Suppressor macrophage treated with lipopolysaccharide for 1 hour (primary cell): ENCODE data around the gene PDAP1.
A peak's percentile ranks its signal among the peaks of the same experiment; 100 is the strongest.

Source experiments
- DNase-seq, 3 donors: peaks; one replicate each; pipeline ENCODE4 v3.0.0-alpha.2; 2020 to 2022

The PDAP1 gene

DNA sequence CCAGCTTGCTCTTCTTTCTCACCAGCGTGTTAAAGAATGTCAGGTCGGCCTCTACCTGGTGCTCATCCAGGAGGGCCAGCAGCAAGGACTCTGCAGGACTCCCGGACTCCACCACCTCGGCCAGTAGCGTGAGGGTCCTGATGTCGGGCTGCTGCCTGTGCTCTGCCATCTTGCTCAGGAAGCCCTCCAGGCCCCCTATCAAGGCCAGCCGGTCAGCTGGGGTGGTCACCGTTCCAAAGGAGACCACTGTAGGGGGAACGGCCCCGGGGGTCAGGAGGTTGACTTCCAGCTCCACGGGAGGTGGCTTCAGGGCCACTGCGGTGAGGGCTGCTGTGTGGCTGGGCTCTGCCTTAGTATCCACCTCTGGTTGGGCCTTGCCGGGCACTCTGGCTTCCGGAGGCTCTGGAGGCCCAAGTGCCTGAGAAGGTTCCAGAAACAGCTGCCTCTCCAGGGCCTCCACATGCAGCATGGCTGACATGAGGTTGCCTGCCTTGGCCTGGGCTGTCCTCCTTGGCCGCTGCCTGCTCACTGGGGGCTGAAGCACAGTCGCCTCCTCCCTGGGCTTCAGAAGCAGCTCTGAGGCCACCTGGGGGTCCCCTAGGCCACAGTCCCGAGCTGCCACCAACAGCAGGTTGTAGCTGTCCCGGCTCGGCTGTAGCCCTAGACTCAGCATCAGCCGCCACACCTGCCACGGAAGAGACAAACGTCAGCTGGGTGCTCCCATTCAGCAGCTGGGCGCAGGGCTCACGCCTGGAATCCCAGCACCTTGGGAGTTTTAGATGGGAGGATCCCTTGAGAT, 16.7 kb upstream of the PDAP1 start:
- no peak for DNase-seq

DNA sequence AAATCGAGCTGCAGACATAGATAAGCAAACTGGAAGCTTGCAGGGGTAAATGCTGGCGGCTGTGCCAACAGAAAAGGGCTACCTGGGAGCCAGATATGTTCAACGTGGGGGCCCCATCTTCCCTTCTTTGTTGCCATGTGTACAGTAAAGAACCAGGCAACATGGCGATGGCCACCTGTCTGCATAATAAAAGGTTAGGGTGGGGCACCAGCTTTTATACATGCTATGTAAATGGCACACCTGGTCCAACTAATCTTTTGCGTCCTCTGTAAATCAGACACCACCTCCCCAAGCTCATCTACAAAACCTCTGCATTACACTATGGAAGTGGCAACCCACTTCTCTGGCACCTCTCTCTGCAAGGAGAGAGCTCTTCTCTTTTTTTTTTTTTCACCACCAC, 14.2 kb upstream of the PDAP1 start:
- DNase-seq: no peak

DNA sequence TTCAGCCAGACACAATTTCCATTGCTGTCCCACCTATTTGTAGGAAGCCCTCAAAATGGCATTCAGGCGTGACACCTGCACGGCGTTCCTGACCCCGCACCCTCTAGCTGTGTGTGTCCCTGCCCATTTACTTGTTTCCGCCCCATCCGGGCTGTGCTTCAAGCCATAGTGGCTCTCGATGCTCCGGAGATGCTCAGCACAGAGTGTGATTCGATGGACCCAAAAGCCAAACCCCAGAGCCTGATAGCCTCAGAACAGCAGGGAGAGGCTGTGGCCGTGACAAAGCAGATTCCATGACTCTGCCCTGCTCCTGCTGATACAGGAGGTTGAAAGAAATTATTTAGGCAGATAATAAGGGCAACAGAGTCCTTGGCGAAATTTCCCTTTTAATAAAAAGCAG, 13.8 kb upstream of the PDAP1 start:
- DNase-seq: no peak

DNA sequence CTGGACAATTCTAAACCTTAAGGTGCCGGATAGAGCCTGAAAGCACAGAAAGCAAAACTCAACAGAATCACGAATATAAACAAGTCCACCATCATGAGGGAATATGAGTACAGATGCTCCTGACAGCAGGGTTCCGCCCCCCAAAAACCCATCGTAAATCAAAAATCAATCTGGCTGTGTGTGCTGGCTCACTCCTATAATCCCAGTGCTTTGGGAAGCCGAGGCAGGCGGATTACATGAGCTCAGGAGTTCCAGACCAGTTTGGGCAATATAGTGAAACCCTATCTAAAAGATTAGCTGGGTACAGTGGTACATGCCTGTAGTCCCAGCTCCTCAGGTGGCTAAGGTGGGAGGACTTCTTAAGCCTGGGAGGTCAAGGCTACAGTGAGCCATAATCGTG, 12.6 kb upstream of the PDAP1 start:
- no peak for DNase-seq

DNA sequence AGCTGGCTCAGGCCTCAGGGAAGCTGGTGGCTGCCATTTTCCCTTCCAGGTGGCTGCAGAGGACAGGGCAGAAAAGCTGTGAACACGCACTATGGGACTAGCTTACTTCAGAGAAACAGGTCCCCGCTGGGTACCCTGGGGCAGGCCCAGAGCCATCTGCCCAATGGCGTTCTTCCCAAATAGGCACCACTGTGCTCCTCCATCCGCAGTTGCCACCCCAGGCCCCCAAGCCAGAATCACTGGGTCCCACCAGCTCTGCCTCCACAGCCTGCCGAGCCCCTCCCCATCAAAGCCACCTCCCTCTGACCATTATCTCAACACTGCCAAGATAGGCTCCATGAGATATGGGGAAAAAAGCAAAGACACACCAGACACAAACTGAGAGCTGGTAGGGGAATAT, 11.8 kb upstream of the PDAP1 start:
- no peak for DNase-seq

DNA sequence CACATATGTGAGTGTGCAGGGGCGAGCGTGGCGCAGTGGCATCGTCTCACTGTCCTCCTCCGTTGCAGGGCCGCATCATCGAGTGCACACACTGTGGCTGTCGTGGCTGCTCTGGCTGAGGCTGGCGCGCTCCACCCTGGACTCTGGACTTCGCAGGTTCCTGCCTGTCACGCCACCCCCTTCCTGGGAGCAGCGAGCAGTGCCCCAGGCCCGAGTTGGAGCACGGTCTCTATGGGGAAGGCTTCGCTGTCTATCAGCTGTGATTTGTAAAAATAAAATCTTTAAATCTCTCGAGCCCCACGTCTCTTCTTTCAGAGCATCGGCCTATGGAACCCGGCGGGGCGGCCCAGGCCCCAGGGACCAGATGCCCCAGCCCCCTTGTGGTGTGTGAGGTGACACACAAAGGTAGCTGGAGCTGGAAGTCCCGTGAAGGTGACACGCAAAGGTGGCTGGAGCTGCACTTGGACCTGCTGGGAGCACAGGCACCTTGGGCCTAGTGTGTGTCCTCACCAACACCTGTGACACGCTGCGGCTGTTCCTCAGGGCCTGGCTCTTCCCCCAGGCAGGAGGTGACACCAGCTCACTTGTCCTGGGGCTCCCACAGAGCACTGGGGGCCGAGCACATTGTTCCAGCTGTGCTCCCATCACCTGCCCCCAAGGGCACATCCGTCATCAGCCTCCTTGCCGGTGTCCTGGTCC, 11.1 kb upstream of the PDAP1 start:
- DNase-seq: no peak

DNA sequence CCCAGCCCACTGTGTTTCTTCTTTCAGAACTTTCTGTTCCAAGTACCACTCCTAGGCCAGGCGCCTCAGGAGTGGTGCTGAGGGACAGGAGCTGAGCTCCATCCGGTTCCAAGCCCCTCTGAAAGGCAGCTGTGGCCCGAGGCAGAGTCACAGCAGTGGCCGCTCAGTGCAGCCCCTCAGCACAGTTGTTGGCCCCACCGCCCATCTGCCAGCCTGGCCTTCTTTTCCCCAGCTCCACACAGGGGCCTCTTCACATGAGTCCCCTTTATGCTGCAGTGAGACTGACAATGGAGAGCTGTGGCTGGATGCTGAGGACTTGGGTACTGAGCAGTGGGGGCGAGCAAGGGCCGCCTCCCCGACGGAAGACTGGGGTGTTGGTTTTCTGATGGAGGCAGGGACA, 9.9 kb upstream of the PDAP1 start:
- DNase-seq: no peak

DNA sequence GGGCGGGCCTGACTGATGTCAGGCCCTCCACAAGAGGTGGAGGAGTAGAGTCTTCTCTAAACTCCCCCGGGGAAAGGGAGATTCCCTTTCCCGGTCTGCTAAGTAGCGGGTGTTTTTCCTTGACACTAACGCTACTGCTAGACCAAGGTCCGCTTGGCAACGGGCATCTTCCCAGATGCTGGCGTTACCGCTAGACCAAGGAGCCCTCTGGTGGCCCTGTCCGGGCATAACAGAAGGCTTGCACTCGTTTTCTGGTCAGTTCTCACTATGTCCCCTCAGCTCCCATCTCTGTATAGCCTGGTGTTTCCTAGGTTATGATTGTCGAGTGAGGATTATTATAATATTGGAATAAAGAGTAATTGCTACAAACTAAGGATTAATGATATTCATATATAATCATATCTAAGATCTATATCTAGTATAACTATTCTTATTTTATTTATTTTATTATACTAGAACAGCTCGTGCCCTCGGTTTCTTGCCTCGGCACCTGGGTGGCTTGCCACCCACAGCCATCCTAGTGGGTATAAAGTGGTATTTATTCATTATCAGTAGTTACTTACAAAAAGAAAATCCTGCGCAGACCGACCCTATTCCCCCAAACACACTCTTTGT, 7.2 kb upstream of the PDAP1 start:
- peak; percentile 30 to 40 (median 35) for DNase-seq

DNA sequence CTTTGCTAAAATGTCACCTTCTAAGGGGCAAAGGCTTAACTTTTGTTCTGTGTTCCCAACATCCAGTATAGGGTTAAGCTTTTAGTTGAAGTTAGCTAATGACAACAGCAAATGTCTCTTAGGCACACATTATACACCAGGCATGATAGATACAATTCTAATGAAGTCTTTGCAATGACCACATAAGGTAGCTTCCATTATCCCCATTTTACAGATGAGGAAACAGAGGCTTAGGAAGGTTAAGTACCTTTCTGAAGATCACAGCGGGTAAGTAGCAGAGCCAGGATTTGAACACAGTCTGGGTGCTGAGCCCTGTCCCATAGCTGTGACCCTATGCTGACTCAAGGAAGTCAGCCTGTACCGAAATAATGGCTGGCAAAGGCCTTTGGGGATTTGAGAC, 2.2 kb upstream of the PDAP1 start:
- no peak for DNase-seq

DNA sequence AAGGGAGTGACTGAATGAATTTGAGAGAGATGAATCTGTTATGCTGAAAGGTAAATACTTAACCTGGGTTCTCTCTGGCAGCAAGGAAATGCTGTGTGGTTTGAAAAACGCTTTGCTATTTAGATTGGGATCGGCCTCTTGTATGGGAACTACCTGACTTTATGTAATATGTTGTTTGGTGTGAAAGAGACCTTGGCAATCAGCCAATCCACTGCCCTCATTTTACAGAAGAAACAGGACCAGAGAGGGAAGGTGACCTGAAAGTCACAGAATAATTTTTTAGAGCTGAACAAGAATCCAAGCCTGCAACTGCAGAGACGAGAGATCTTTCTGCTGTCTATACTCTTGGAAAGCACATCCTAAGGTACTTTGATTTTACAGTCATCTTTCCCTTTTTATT, 1.4 kb upstream of the PDAP1 start:
- peak in 1 of 3 donors; percentile 6 for DNase-seq

DNA sequence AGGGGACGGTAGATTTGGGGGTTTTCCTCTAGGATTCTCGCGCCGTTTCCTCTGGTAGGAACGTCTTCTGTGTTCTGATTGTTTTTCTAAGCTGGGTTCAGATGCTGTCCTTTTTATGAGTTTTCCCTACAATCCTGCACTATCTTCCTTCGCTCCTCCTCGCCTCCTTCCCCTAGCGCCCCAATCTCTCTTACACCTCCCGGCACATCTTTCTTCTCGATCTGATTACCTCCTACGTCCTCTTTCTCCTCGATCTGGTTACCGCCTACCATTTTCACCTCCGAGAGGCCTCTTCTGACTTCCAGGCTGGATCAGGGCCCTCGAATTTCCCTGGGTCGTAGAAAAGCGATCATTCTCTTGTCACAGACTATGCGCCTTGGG, 785 bp upstream of the PDAP1 start:
- DNase-seq: peak in 1 of 3 donors; percentile 11

DNA sequence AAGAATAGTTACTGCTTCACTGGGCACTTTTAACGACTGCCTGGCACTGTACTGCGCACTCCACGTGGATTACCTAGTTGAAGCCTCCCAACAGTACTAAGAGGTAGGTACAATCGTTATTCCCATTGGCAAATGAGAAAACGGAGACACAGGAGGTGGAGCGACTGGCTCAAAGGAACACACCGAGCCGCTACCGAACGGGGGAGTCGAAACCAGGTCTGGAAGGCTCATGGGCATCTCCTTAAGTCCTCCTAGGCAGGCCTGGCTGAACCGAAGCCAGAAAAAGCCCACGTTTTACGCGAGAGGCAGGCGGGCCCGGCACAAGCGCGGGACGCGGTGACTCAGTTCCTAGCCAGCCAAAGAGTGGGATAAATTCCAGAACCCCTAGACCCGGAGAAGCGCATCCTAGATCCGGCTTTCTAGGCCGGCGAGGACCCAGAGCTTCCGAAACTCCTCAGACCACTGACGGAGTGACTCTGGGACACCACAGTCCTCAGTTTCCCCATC, 472 bp downstream of the PDAP1 start:
- DNase-seq: peak; percentile 73 to 80 (median 74)

DNA sequence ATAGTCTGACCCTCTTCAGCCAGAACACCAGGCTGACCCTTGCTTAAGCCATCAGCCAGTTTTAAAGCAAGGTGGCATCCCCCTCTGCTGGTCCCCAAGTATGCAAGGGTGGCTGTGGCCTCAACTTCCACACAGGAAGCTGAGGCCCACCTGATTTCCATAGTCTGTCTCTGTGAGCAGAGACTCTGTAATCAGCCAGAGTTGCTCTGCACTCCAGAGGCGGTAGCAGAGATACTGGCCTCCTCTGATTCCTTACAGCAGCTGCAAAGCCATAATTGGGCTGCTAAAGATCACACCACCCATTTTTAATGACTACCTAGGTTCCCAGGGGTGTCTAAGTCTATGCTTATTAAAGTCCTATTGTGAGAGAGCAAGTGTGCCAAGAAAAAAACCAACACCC, 1.8 kb downstream of the PDAP1 start:
- DNase-seq: no peak

DNA sequence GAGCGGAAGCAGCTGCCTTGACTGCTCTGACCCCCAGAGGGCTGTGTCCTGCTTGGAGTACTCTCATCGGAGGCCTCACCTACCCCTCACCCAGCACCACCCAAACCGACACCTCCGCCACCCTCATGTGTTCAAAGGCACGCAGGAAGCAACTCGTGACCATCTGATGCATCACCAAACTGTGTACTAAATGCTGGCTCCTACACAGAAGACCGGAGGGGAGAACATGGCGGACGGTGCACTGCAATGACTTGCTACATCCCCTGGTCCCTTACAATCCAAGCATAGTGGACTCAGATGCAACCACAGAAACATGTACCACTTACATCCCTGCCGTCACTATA, 3.4 kb downstream of the PDAP1 start:
- no peak for DNase-seq

DNA sequence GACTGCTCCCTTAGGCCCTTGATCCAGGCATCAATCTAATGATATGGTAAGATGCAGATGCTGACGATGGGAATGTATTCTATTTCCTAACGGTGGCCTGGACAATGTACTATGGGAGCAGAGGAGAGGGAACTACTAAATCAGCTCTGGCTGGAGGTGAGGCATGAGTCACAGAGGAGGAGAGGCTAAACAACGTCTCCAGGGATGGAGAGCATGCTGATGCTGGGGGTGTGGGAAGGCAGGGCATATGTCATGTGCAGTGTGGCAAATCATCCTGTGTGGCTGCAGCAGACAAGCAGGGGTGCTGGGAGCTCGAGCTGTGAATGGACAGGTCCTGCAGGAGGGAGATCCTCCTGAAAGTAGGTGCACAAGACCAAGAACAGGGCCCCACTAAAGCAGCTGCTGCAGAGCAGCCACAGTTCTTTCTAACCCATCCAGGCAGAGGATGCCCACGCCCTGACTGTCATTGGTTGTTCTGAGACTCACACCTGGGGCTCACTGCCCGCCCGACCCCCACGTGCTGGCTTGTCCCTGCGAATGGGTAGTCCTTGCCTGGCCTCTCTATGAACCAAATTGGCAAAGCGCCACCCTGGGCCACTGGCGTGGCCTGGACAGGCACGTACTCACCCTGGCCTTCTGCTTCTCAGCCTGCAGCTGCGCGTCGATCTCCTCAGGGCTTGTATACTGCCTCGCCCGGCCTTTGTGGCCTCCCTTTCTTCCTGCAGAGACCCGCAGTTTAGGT, 4.0 kb downstream of the PDAP1 start:
- no peak for DNase-seq

DNA sequence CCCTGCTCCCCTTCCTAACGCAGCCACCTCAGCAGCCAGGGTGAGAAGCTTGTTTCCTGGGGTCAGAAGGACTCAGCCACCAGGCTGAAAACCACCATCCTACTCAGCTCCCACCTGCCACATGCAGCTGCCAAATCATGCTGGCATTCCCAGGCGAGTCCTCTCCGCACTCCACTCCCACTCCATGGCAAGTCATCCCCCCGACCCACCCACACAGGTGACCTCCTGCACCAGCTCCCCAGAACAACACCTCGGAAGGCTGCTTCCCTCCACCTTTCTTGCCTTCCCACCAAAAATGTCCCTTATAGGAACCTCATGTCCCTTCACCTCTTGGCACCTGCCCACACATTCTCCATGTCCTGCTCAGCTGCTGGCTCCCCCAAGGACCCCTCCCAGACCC, 4.6 kb downstream of the PDAP1 start:
- no peak for DNase-seq

DNA sequence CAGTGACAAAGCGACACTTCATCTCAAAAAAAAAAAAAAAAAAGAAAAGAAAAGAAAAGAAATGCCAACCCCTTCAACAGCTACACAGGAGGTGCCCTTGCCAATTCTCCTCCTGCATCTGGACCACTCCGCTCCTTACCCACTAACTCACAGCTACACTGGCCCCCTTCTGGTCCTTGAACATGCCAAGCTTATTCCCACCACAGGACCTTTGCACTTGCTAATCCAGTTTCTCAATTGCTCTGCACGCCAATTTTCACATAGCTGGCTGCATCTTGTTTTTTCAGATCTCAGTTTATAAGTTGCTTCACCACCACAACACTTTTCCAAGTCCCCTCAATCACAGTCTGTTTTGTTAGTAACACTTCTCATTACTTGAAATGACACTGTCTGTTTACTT, 5.5 kb downstream of the PDAP1 start:
- DNase-seq: no peak

DNA sequence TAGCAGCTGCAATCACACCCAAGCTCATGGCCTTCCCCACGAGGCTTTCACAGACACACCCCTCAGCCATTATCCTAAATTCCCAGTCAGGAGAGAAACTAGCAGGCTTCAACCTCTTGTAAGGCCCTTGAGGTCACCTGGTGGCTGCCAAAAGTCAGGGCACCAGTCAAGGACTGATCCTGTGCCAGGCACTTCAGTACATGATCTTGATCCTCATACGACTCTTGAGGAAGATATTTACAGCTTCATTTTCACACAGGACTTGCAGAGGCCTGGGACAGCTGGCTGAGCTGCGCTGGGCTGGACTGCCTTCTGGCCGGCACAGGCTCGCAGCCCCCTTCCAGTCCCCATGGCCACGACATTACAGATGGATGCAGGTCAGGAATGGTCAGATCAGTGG, 8.8 kb downstream of the PDAP1 start:
- no peak for DNase-seq

DNA sequence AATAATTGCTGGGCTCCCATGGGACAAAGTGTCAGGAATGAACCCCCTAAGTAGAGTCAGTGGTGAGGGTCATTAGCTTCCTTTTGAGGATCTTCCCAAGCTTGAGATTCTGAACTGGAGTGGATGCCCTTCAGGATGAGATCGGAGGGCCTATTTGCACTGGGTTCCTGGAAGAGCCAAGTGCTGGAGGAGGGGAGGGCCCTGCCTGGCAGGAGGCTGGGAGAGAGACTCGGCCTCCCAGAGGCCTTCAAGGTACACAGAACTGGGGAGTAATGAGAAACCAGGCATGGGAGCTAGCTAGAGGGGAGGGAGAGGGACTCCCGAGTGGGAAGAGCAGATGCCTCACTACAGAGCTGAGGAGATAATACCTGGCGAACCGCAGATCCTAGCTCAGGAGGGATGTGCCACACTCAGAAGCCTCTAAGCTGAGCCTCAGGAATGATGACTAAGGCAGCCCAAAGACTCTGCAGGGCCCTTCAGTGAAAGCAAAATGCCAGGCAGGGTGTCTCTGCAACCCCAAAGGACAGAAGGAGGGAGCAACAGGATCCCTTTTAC, 9.4 kb downstream of the PDAP1 start:
- no peak for DNase-seq

DNA sequence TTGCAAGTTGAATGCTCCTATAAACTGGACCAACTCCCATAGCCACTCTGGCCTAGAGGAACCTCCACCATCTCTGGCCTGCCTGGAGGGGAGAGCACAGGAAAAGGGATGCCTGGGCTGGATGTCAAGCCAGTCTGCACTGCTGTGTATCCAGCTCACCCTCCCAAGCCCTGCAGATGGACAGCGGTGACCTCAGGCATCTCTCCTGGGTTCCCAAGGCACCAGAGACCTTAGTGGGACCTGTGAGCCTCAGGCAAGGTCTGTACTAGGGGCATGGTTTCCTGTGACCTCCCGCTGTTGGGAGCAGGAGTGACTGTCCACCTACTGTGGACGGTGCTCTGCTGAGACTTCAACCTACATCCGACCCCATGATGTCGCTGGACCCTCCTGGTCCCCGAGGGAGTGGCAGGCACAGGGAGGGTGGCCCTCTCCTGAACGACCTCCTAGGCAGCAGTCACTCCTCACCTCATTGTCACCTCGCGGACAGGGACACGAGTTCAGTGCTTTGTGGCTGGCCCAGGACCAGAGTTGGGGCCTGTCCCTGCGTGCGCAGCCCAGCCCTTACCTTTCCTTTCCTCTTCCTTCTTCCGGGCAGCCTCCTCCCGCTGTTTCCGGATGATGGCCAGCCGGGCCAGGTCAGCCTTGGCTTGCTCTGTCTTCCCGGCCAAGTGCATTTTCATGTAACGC, 11.0 kb downstream of the PDAP1 start:
- DNase-seq: no peak

DNA sequence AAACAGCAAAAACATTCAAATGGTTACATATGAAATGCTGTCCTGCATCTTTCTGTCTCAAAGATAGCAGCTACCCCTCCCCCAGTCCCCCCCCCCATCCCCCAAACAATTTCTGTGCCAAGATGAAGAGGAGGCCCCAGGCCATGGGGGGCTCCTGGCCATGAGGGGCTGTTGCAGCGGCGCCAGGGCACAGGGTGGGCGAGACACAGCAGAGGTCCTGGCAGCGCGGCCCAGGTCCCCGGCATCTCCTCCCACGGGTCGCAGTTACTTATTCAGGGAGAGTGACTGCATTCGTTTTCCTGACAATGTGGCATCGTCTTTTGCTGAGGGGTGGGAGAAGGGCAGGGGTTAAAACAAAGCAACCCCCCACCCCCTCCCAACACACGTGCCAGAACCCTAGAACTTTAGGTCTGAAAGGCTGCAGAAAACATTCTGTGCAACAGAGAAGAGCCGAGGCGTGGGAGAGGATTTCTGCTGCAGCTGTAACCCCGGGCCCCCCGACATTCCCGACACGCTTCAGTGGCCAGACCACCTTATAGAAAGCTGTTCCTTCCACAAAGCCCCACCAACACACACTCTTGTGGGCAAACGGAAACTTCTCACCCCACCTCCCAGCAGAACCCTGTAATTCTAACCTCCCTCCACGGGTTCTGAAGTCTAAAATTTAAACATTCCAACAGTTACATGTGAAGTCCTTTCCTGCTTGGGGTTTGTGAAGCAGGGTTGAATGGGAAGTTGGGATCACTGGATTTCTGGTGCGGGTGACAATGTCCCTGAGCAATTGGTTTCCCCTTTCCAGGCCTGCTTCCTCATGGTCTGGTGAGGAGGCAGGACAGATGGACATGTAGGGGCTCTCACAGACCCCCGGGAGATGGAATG, 11.7 kb downstream of the PDAP1 start:
- DNase-seq: no peak
